Stomach (tissue), 9 donors: ENCODE results near the gene GALM. TPM values are rescaled to one million over a fixed set of nuclear protein-coding genes. Genes with fewer than 3 reads are reported as not detected.
"Not testable (repeated sequence)": the region's sequence is repeated elsewhere in the genome, so short reads cannot be mapped to it uniquely, and the experiment has no call there.

Experiments
- DNase-seq, 2 donors: peaks; one replicate each; pipeline versions ENCODE4 v3.0.0 to v3.0.0-alpha.2; 2013 to 2019
- H3K27ac ChIP-seq, 5 donors: fragments of 200-600 bp in 4 of 5; sonication (generic) in 4 of 5; one replicate each; pipeline ENCODE4 v1.5.1; 2013 to 2019; ENCODE audit warnings: mild to moderate bottlenecking in 1 of 5, moderate library complexity in 1 of 5
- H3K27me3 ChIP-seq, 3 donors: fragments of 200-600 bp; sonication (generic); one replicate each; pipeline ENCODE4 v1.5.1; 2017 to 2019; ENCODE audit warnings: mixed run types in 1 of 3
- H3K36me3 ChIP-seq, 4 donors: fragments of 200-600 bp; sonication (generic); 1 replicate in 3 of 4; 2 replicates in 1 of 4; pipeline ENCODE4 v1.5.1; 2016 to 2019
- H3K4me1 ChIP-seq, 4 donors: fragments of 200-600 bp; sonication (generic); one replicate each; pipeline ENCODE4 v1.5.1; 2016 to 2019
- H3K4me3 ChIP-seq, 4 donors: fragments of 200-600 bp; sonication (generic) in 3 of 4; one replicate each; pipeline ENCODE4 v1.5.1; 2016 to 2019; ENCODE audit warnings: mild to moderate bottlenecking in 1 of 4
- H3K9me3 ChIP-seq, 4 donors: fragments of 200-600 bp; sonication (generic); one replicate each; pipeline ENCODE4 v1.5.1; 2016 to 2019
- EP300 ChIP-seq: sonication (generic); formaldehyde crosslinking; IDR thresholded peaks from one replicate; pipeline ENCODE4 v1.6.1; 2017; ENCODE audit warnings: antibody characterized with exemption
- POLR2A ChIP-seq, 4 donors: fragments of 450-650 bp; IDR thresholded peaks; one replicate each; pipeline ENCODE4 v1.6.1; 2016; ENCODE audit warnings: antibody characterized with exemption in 4 of 4, control low read depth in 2 of 4, mild to moderate bottlenecking in 1 of 4, moderate library complexity in 1 of 4
- POLR2AphosphoS5 ChIP-seq, 3 donors: sonication (generic); formaldehyde crosslinking; IDR thresholded peaks; one replicate each; pipeline ENCODE4 v1.6.1; 2016; ENCODE audit warnings: antibody characterized with exemption in 3 of 3
- WGBS, 5 donors: extraction: QIAGEN DNeasy Blood & Tissue Kit in 3 of 5; methylation state at CpG; one replicate each; pipeline versions ENCODE4 v1.1.5 to v1.1.7; 2013 to 2018; 5-methylcytosine and 5-hydroxymethylcytosine counted together
- intact Hi-C: fragments of 100-400 bp; cut with DNase I; formaldehyde crosslinking; loops from one replicate; pipeline ENCODE4 v1.15.1; 2023; ENCODE audit warnings: low total_unique reads
- polyA plus RNA-seq, 3 donors: library from polyadenylated mRNA; stranded (reverse); fragments of 200-250 nt; gene quantifications; one replicate each; pipeline ENCODE4 v1.2.3, GENCODE V29; 2013
- total RNA-seq, 5 donors: library from RNA; depleted of rRNA; stranded (reverse); fragments of >200 nt; gene quantifications; one replicate each; pipeline versions ENCODE4 v1.1.0 to v1.2.3, GENCODE V29; 2014 to 2016
- TF ChIP-seq, protein P1 (sequence below), 7 experiments: fragments of 450-650 bp in 4 of 7; fragments of 200-600 bp in 3 of 7; sonication (generic) in 3 of 7; IDR thresholded peaks; one replicate each; pipeline ENCODE4 v1.5.1; 2016 to 2019; ENCODE audit warnings: antibody characterized with exemption in 7 of 7, control low read depth in 2 of 7, mild to moderate bottlenecking in 1 of 7
- donor health status: healthy with polysubstance abuse.
- donor health status: Bipolar disorder and iron deficiency.
- donor health status: healthy.

The GALM gene
- total and polyA plus RNA-seq, 8 donors, result 2.2 to 17.8 (median 9.3) TPM; not detected in 1

DNA sequence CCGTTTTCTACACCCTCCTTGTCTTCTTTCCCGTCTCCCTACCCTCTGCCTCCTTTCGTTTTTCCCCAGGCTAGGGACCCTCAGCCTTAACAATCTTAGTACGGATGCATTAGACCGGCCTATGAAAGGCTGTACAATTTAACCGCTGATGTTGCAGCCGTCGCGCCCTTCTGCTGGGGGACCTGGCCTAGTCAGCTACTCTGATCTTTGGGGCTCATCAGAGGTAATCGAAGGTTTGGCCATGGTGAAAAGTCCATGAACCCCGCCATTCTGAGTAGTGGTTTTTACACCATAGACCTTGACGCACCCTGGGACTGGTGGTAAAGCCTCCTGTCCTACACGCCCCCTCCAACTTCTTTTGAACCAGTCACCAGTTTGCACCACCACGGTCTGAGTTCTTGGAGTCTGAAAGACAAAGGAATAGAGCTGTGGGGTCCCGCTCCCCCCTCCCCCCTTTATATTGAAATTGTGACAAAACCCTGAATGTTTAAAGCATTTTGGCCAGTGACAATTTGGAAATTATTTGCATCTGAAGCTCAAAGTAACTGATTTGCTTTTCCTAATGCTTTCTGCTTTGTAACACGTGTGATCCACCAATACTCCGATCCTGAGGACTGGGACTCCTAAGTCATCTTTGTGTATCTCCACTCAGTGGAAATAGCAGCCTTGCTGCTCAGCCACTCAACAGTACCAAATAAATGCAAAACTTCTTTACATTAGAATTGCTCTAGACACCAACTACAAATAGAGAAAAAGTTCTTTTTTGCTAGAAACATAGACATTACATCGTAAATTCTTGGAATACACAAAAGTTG is 85.9 kb downstream of the GALM start:
- DNase-seq, result no peak
- peak overlapping the region; percentile 76 to 100 (median 97) for H3K27ac ChIP-seq
- TF ChIP-seq, protein P1, sequence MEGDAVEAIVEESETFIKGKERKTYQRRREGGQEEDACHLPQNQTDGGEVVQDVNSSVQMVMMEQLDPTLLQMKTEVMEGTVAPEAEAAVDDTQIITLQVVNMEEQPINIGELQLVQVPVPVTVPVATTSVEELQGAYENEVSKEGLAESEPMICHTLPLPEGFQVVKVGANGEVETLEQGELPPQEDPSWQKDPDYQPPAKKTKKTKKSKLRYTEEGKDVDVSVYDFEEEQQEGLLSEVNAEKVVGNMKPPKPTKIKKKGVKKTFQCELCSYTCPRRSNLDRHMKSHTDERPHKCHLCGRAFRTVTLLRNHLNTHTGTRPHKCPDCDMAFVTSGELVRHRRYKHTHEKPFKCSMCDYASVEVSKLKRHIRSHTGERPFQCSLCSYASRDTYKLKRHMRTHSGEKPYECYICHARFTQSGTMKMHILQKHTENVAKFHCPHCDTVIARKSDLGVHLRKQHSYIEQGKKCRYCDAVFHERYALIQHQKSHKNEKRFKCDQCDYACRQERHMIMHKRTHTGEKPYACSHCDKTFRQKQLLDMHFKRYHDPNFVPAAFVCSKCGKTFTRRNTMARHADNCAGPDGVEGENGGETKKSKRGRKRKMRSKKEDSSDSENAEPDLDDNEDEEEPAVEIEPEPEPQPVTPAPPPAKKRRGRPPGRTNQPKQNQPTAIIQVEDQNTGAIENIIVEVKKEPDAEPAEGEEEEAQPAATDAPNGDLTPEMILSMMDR (IDR thresholded peaks at IDR 0.05), result no peak
- TF ChIP-seq POLR2A (IDR thresholded peaks at IDR 0.05), result no peak
- TF ChIP-seq EP300, result no peak
- TF ChIP-seq POLR2AphosphoS5 (IDR thresholded peaks at IDR 0.05), result no peak
- peaks cover 27 to 29% (median 28%) of the 10 kb centered on the region in 4 donors for H3K36me3 ChIP-seq
- 24 to 28% (median 25%) methylated on average over 17 to 18 of the region's 18 CpGs for WGBS, 5 donors
- H3K27me3 ChIP-seq, result no peaks in the 10 kb centered on the region
- no peaks in the 10 kb centered on the region for H3K9me3 ChIP-seq
- peaks cover 24 to 55% (median 36%) of the 10 kb centered on the region in 4 donors for H3K4me1 ChIP-seq
- intact Hi-C loops, result no loop called here
- peak overlapping the region; percentile 68 to 89 (median 80) for H3K4me3 ChIP-seq

DNA sequence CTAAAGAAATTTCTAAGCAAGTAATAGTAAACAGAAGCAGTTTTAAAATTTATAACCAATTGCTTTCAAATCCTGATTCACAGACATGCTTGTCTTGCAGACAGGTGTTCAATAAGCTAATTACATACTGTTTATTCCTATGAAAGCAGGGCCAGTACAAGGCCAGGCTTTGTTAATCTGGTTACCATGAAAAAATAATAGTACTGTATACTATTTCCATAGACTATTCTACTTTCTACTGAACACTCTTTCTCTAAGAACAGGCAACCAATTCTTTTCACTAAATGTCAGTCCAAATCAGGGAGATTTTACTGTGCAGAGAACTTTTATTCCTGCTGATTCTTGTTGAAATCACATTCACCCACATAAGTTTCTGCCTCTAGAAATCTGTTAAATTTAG is 88.1 kb downstream of the GALM start:
- peak overlapping the region in 1 of 5 donors; percentile 12 for H3K27ac ChIP-seq
- no peak for TF ChIP-seq POLR2AphosphoS5 (IDR thresholded peaks at IDR 0.05)
- no peak for TF ChIP-seq POLR2A (IDR thresholded peaks at IDR 0.05)
- TF ChIP-seq, protein P1 (IDR thresholded peaks at IDR 0.05), result no peak
- TF ChIP-seq EP300, result no peak
- H3K9me3 ChIP-seq, result no peaks in the 10 kb centered on the region
- no peaks in the 10 kb centered on the region for H3K27me3 ChIP-seq
- DNase-seq, result no peak
- H3K4me3 ChIP-seq, result peak overlapping the region in 1 of 4 donors; percentile 19
- peaks cover 5 to 6% (median 5%) of the 10 kb centered on the region in 4 donors for H3K36me3 ChIP-seq
- intact Hi-C loops, result no loop called here
- peaks cover 2 to 32% (median 13%) of the 10 kb centered on the region in 4 donors for H3K4me1 ChIP-seq

DNA sequence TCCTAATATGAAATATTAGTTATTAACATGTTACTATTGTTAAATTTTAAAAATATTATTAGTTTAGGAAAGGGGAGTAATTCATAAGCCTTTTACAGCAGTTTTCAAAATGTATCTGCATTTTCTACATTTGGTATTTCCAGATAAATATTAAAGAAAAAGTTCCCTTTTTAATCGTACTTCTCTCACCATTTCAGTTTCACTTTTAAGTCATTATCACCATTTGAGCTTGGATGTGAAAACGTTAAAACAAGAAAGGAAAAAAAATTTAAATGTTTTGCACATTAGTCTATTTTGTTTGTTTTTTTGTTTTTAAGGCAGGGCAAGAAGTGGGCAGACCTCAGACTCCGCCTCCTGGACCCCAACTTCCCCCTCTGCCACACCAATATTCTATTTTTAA is 88.6 kb downstream of the GALM start:
- peaks cover 0 to 28% (median 9%) of the 10 kb centered on the region in 4 donors for H3K4me1 ChIP-seq
- H3K4me3 ChIP-seq, result peak overlapping the region in 2 of 4 donors; percentile 12 to 19
- H3K36me3 ChIP-seq, result peaks cover under 1 to 2% (median under 1%) of the 10 kb centered on the region in 4 donors
- no peak for DNase-seq
- no peak for TF ChIP-seq POLR2A (IDR thresholded peaks at IDR 0.05)
- no peak for TF ChIP-seq POLR2AphosphoS5 (IDR thresholded peaks at IDR 0.05)
- TF ChIP-seq, protein P1 (IDR thresholded peaks at IDR 0.05), result no peak
- TF ChIP-seq EP300, result no peak
- 27 to 39% (median 31%) methylated on average over 3 of the region's 3 CpGs for WGBS, 5 donors
- H3K9me3 ChIP-seq, result no peaks in the 10 kb centered on the region
- peak overlapping the region in 1 of 5 donors; percentile 12 for H3K27ac ChIP-seq
- intact Hi-C loops, result no loop called here
- H3K27me3 ChIP-seq, result no peaks in the 10 kb centered on the region

DNA sequence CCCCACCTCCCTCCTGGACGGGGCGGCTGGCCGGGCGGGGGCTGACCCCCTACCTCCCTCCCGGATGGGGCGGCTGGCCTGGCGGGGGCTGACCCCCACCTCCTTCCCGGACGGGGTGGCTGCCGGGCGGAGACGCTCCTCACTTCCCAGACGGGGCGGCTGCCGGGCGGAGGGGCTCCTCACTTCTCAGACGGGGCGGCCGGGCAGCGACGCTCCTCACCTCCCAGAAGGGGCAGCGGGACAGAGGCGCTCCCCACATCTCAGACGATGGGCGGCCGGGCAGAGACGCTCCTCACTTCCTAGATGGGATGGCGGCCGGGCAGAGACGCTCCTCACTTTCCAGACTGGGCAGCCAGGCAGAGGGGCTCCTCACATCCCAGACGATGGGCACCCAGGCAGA is 90.0 kb downstream of the GALM start:
- H3K9me3 ChIP-seq, H3K4me3 ChIP-seq, intact Hi-C loops, H3K27me3 ChIP-seq, H3K27ac ChIP-seq, DNase-seq, H3K36me3 ChIP-seq: not testable (repeated sequence)
- WGBS, 5 donors, result 96 to 100% (median 99%) methylated on average over 8 to 20 of the region's 31 CpGs
- H3K4me1 ChIP-seq, result peaks cover 0 to 23% (median 6%) of the 10 kb centered on the region in 4 donors

DNA sequence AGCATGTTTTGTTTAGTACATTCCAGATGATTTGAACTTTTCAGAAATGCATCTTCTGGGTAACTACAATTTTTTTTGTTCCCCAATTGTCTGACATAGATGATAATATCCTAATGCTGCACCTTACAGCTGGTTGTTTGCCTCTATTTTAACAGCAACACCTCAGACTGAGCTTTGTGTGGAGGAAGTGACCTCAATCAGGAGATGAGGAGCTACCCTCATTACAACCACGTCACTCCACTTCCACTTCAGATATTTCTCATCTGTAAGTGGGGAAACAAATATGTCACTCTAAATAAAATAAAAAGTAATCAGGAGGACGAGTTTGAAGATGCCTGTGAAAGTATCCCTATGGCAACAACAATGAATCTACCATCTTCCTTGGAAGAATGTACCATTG is 97.3 kb downstream of the GALM start:
- Histone ChIP-seq H3K9me3 (no peaks in the 10 kb centered on the region), H3K4me3 (no peak overlapping the region), H3K4me1 (peaks cover 0 to 16% (median 5%) of the 10 kb centered on the region in 4 donors), H3K27me3 (no peaks in the 10 kb centered on the region), H3K27ac (no peak overlapping the region), H3K36me3 (no peaks in the 10 kb centered on the region)
- TF ChIP-seq POLR2AphosphoS5 (IDR thresholded peaks at IDR 0.05) (no peak), EP300 (no peak), POLR2A (IDR thresholded peaks at IDR 0.05) (no peak)
- TF ChIP-seq, protein P1 (IDR thresholded peaks at IDR 0.05), result no peak
- intact Hi-C loops, result no loop called here
- DNase-seq, result no peak
- WGBS, 5 donors, result 71 to 82% (median 74%) methylated on average over 2 of the region's 2 CpGs
